Suprapubic skin (tissue), 4 donors: ENCODE data around the gene GFRA4. TPM values are rescaled to one million over a fixed set of nuclear protein-coding genes. Genes with fewer than 3 reads are reported as not detected.

Experiments used
- DNase-seq, 2 donors: peaks; one replicate each; pipeline ENCODE4 v3.0.0-alpha.2; 2019; ENCODE audit warnings: low spot score in 2 of 2
- H3K27ac ChIP-seq: fragments of 200-600 bp; sonication (generic); one replicate; pipeline ENCODE4 v1.5.1; 2019
- H3K27me3 ChIP-seq: fragments of 200-600 bp; sonication (generic); one replicate; pipeline ENCODE4 v1.5.1; 2019
- H3K36me3 ChIP-seq: fragments of 200-600 bp; sonication (generic); one replicate; pipeline ENCODE4 v1.5.1; 2019
- H3K4me1 ChIP-seq: fragments of 200-600 bp; sonication (generic); one replicate; pipeline ENCODE4 v1.5.1; 2019
- H3K4me3 ChIP-seq: fragments of 200-600 bp; sonication (generic); one replicate; pipeline ENCODE4 v1.5.1; 2019; ENCODE audit warnings: mild to moderate bottlenecking
- H3K9me3 ChIP-seq: fragments of 200-600 bp; sonication (generic); one replicate; pipeline ENCODE4 v1.5.1; 2019
- CTCF ChIP-seq, 2 donors: fragments of 200-600 bp in 1 of 2; fragments of 450-650 bp in 1 of 2; sonication (generic) in 1 of 2; IDR thresholded peaks; one replicate each; pipeline ENCODE4 v1.5.1; 2016 to 2019; ENCODE audit warnings: antibody characterized with exemption in 2 of 2, mild to moderate bottlenecking in 1 of 2, moderate library complexity in 1 of 2
- EP300 ChIP-seq: sonication (generic); formaldehyde crosslinking; IDR thresholded peaks from one replicate; pipeline ENCODE4 v1.6.1; 2017; ENCODE audit warnings: antibody characterized with exemption
- POLR2A ChIP-seq, 2 donors: fragments of 450-650 bp; IDR thresholded peaks; one replicate each; pipeline ENCODE4 v1.6.1; 2017; ENCODE audit warnings: antibody characterized with exemption in 2 of 2, mild to moderate bottlenecking in 2 of 2, moderate library complexity in 2 of 2
- POLR2AphosphoS5 ChIP-seq, 3 donors: sonication (generic); formaldehyde crosslinking; IDR thresholded peaks; one replicate each; pipeline ENCODE4 v1.6.1; 2017; ENCODE audit warnings: antibody characterized with exemption in 3 of 3
- WGBS: methylation state at CpG from one replicate; pipeline ENCODE4 v1.1.5; 2018; 5-methylcytosine and 5-hydroxymethylcytosine counted together
- total RNA-seq, 4 donors: library from RNA; depleted of rRNA; stranded (reverse); fragments of >200 nt; gene quantifications; one replicate each; pipeline ENCODE4 v1.1.0, GENCODE V29; 2016

Gene GFRA4
- total RNA-seq, 4 donors from 2014 or later: not detected

- no peaks in the 10 kb centered on the region for H3K27me3 ChIP-seq
- no peak overlapping the region for H3K4me3 ChIP-seq
- H3K9me3 ChIP-seq: no peaks in the 10 kb centered on the region
- no peaks in the 10 kb centered on the region for H3K36me3 ChIP-seq
- TF ChIP-seq CTCF (IDR thresholded peaks at IDR 0.05) (no peak), EP300 (no peak), POLR2AphosphoS5 (IDR thresholded peaks at IDR 0.05) (no peak), POLR2A (IDR thresholded peaks at IDR 0.05) (no peak)
- no peak overlapping the region for H3K27ac ChIP-seq
- no peak for DNase-seq
- WGBS: 50% methylated on average over 5 of the region's 5 CpGs
- no peaks in the 10 kb centered on the region for H3K4me1 ChIP-seq
Observed at GRCh38 chr20:3704087-3704486, 40.9 kb upstream of the GFRA4 start.

- Histone ChIP-seq H3K4me3 (no peak overlapping the region), H3K9me3 (no peaks in the 10 kb centered on the region), H3K4me1 (no peaks in the 10 kb centered on the region), H3K36me3 (no peaks in the 10 kb centered on the region), H3K27me3 (no peaks in the 10 kb centered on the region), H3K27ac (no peak overlapping the region)
- no peak for DNase-seq
- no peak for TF ChIP-seq CTCF (IDR thresholded peaks at IDR 0.05)
- no peak for TF ChIP-seq POLR2A (IDR thresholded peaks at IDR 0.05)
- no peak for TF ChIP-seq POLR2AphosphoS5 (IDR thresholded peaks at IDR 0.05)
- TF ChIP-seq EP300: no peak
- 89% methylated on average over 11 of the region's 11 CpGs for WGBS
Observed at GRCh38 chr20:3702611-3703391, 39.6 kb upstream of the GFRA4 start.

- no peak for DNase-seq
- WGBS: 91% methylated on average over 13 of the region's 13 CpGs
- no peaks in the 10 kb centered on the region for H3K36me3 ChIP-seq
- H3K4me3 ChIP-seq: no peak overlapping the region
- H3K9me3 ChIP-seq: no peaks in the 10 kb centered on the region
- no peaks in the 10 kb centered on the region for H3K27me3 ChIP-seq
- H3K27ac ChIP-seq: no peak overlapping the region
- no peak for TF ChIP-seq CTCF (IDR thresholded peaks at IDR 0.05)
- no peak for TF ChIP-seq POLR2A (IDR thresholded peaks at IDR 0.05)
- no peak for TF ChIP-seq EP300
- TF ChIP-seq POLR2AphosphoS5 (IDR thresholded peaks at IDR 0.05): no peak
- no peaks in the 10 kb centered on the region for H3K4me1 ChIP-seq
Observed at GRCh38 chr20:3701061-3701998, 38.1 kb upstream of the GFRA4 start.

GRCh38 chr20:3699037-3699436 is 35.8 kb upstream of the GFRA4 start:
- no peaks in the 10 kb centered on the region for H3K9me3 ChIP-seq
- H3K4me1 ChIP-seq: no peaks in the 10 kb centered on the region
- no peak for TF ChIP-seq CTCF (IDR thresholded peaks at IDR 0.05)
- H3K36me3 ChIP-seq: no peaks in the 10 kb centered on the region
- H3K4me3 ChIP-seq: no peak overlapping the region
- no peak for DNase-seq
- no peaks in the 10 kb centered on the region for H3K27me3 ChIP-seq
- no peak overlapping the region for H3K27ac ChIP-seq
- 79% methylated on average over 6 of the region's 16 CpGs for WGBS

GRCh38 chr20:3698591-3699001 is 35.4 kb upstream of the GFRA4 start:
- no peak for TF ChIP-seq CTCF (IDR thresholded peaks at IDR 0.05)
- TF ChIP-seq EP300: no peak
- TF ChIP-seq POLR2AphosphoS5 (IDR thresholded peaks at IDR 0.05): no peak
- no peak overlapping the region for H3K4me3 ChIP-seq
- 80% methylated on average over 1 of the region's 6 CpGs for WGBS
- H3K9me3 ChIP-seq: no peaks in the 10 kb centered on the region
- H3K4me1 ChIP-seq: no peaks in the 10 kb centered on the region
- no peaks in the 10 kb centered on the region for H3K27me3 ChIP-seq
- H3K27ac ChIP-seq: no peak overlapping the region
- no peaks in the 10 kb centered on the region for H3K36me3 ChIP-seq
- DNase-seq: no peak
